Pancreas (tissue), 10 donors: ENCODE measurements around the gene PTOV1. TPM values are rescaled to one million over a fixed set of nuclear protein-coding genes. Genes with fewer than 3 reads are reported as not detected.

ENCODE experiments used
- ATAC-seq, 4 donors: fragments of 200-7000 bp; cut with Tn5 transposase; one replicate each; pipeline versions ENCODE4 v1.8.0 to v1.9.1; 2020; ENCODE audit warnings: mild to moderate bottlenecking in 4 of 4, moderate library complexity in 4 of 4
- DNase-seq, 6 donors: peaks; one replicate each; pipeline ENCODE4 v3.0.0-alpha.2; 2020
- FAIRE-seq: peaks from 2 replicates; lab custom pipeline; 2012; peaks lifted over from hg19 to GRCh38; lab: Jason Lieb, UNC
- H3K27ac ChIP-seq, 4 donors: fragments of 200-600 bp; sonication (generic); 1 replicate in 3 of 4; 2 replicates in 1 of 4; pipeline versions ENCODE4 v1.5.0 to v1.8.0; 2020
- H3K27me3 ChIP-seq, 4 donors: fragments of 200-600 bp; one replicate each; pipeline ENCODE4 v1.8.0; 2021
- H3K36me3 ChIP-seq, 3 donors: fragments of 200-600 bp; sonication (generic) in 1 of 3; one replicate each; pipeline versions ENCODE4 v1.5.0 to v1.8.0; 2020 to 2021
- H3K4me1 ChIP-seq, 3 donors: fragments of 200-600 bp; one replicate each; pipeline ENCODE4 v1.8.0; 2021
- H3K4me3 ChIP-seq, 4 donors: fragments of 200-600 bp; sonication (generic) in 2 of 4; one replicate each; pipeline versions ENCODE4 v1.5.0 to v1.8.0; 2020 to 2021
- H3K9me3 ChIP-seq, 4 donors: fragments of 200-600 bp; one replicate each; pipeline ENCODE4 v1.8.0; 2021
- WGBS, 2 donors: extraction: QIAGEN DNeasy Blood & Tissue Kit; methylation state at CpG; one replicate each; pipeline ENCODE4 v1.1.7; 2013; 5-methylcytosine and 5-hydroxymethylcytosine counted together
- intact Hi-C, 3 donors: fragments of 100-400 bp; cut with DNase I; formaldehyde crosslinking; loops; one replicate each; pipeline versions ENCODE4 v1.11.1 to v1.14.2; 2022
- polyA plus RNA-seq, 2 donors: library from polyadenylated mRNA; stranded (reverse); fragments of 200-250 nt; gene quantifications; one replicate each; pipeline ENCODE4 v1.2.3, GENCODE V29; 2013
- total RNA-seq, 6 donors: library from RNA; stranded (reverse); fragmentation: NEBNext Ultra II Directional in 4 of 6; extraction: Animal tissue kit (Norgen Biotek cat#: 25700) in 4 of 6; gene quantifications; one replicate each; pipeline versions ENCODE4 v1.2.1 to v1.2.4, GENCODE V29; 2021 to 2023
- TF ChIP-seq, protein P1 (sequence below), 4 donors: fragments of 200-600 bp; sonication (generic) in 3 of 4; IDR thresholded peaks; one replicate each; pipeline versions ENCODE4 v1.5.0 to v1.8.0; 2021; ENCODE audit warnings: antibody characterized with exemption in 4 of 4
- donor health status: healthy with polysubstance abuse.
- donor health status: DM: no; HTN: no; CAD: no; lungs with moderate emphysema.
- donor health status: DM: no; HTN: no; CAD: no.
- donor health status: control.
- donor health status: control.
- donor health status: Bipolar disorder and iron deficiency.
- donor health status: DM: yes; HTN: yes; CAD: no.
- donor health status: DM: no; HTN: no; CAD: no.
- donor health status: DM: no; HTN: no; CAD: no.
- donor health status: DM: yes; HTN: yes; CAD: no.

Gene PTOV1
- total and polyA plus RNA-seq, 8 donors = 48.8 to 191 (median 76.0) TPM

DNA sequence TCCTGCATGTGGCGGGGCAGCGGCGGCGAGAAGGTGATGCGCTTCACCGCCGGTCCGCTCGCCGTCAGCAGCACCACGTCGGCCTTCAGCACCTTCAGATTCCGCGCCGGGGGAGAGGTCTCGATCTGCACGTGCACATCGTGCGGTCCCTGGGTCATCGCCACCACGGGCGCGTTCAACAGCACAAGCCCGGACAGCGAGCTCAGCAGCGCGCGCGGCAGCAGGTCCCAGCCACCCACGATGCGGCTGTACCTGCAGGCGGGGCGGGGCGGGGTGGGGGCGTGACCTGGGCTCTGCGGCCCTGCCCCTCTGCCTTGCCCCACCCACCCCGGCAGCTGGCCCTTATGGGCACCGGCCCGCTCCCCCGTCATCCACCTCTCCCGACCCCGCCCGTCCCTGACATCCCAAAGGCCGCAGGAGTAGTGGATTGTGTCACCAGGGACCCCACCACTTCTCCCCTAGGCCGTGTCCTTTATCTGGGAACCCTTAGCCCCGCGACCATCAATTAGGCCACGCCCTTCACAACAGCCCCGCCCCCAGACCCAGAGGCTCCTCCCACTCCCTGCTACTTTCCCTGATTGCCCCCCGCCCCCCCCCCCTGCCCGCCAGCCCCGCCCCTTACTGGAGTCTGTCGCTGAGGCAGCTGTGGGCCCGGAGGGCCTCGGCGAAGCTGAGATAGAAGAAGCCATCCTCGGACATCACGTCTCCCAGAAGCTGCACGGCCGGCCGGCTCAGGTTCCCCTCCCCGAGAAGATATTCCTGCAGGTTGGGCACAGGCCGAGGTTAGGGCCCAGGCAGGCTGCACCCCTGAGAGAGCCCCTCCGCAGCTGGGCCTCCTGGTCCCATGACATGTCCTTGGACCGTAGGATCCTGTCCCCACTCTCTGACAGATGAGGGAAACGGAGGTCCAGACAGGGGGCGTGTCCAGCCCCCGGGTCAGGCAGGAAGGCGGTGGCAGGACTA, 39.7 kb downstream of the PTOV1 start:
- FAIRE-seq = no peak
- intact Hi-C loops = no loop called here
- no peaks in the 10 kb centered on the region for H3K9me3 ChIP-seq
- no peaks in the 10 kb centered on the region for H3K4me1 ChIP-seq
- H3K4me3 ChIP-seq = peak overlapping the region in 3 of 4 donors; percentile 18 to 26 (median 19)
- no peak overlapping the region for H3K27ac ChIP-seq
- peak; percentile 72 to 87 (median 74) for ATAC-seq
- peak in 5 of 6 donors; percentile 50 to 83 (median 69) for DNase-seq
- 16 to 18% methylated on average over 65 to 69 of the region's 69 CpGs for WGBS, 2 donors
- H3K36me3 ChIP-seq = no peaks in the 10 kb centered on the region
- TF ChIP-seq, protein P1, sequence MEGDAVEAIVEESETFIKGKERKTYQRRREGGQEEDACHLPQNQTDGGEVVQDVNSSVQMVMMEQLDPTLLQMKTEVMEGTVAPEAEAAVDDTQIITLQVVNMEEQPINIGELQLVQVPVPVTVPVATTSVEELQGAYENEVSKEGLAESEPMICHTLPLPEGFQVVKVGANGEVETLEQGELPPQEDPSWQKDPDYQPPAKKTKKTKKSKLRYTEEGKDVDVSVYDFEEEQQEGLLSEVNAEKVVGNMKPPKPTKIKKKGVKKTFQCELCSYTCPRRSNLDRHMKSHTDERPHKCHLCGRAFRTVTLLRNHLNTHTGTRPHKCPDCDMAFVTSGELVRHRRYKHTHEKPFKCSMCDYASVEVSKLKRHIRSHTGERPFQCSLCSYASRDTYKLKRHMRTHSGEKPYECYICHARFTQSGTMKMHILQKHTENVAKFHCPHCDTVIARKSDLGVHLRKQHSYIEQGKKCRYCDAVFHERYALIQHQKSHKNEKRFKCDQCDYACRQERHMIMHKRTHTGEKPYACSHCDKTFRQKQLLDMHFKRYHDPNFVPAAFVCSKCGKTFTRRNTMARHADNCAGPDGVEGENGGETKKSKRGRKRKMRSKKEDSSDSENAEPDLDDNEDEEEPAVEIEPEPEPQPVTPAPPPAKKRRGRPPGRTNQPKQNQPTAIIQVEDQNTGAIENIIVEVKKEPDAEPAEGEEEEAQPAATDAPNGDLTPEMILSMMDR (IDR thresholded peaks at IDR 0.05) = no peak
- H3K27me3 ChIP-seq = no peaks in the 10 kb centered on the region

DNA sequence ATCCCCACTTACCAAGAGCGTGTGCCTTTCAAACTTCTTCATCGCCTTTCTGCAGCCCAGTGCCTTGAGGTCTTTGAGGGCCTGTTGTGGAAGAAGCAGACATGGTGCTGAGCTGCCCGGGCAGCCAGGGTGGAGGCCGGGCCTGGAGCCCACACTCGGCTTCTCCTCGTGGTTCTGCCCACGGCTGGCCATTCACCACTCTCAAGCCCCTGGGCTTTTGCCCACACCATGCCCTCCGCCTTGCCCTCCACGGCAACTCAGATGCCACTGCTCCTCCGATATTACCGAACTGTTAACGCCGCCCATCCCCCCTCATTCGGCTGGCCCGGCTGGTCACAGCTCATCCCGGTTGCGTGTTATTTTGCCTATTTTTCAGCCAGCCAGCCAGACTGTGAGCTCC, 40.4 kb downstream of the PTOV1 start:
- TF ChIP-seq, protein P1 (IDR thresholded peaks at IDR 0.05) = no peak
- WGBS, 2 donors = 86 to 90% methylated on average over 17 of the region's 17 CpGs
- intact Hi-C loops = no loop called here
- H3K9me3 ChIP-seq = no peaks in the 10 kb centered on the region
- H3K27ac ChIP-seq = no peak overlapping the region
- no peak for FAIRE-seq
- ATAC-seq = no peak
- no peaks in the 10 kb centered on the region for H3K36me3 ChIP-seq
- no peaks in the 10 kb centered on the region for H3K4me1 ChIP-seq
- no peak overlapping the region for H3K4me3 ChIP-seq
- no peaks in the 10 kb centered on the region for H3K27me3 ChIP-seq
- DNase-seq = no peak

DNA sequence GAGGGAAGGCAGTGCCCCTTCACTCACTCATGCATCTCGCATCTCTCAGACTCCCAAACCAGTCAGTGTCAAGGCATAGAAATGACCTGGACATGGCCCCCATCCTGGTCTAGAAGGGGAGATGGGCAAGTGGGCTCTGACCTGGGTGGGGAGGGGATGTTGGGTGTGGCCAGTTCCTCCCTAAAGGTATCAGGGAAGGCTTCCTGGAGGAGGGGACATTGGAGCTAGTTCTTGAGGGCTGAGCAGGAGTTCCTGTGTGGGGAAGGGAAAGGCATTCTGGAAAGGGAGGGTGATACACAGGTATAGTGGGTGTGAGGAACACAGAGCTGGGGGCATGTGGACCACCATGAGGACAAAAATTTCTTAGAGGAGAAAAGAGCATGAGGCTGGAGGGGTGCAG, 41.8 kb downstream of the PTOV1 start:
- intact Hi-C loops = no loop called here
- H3K27ac ChIP-seq = no peak overlapping the region
- ATAC-seq (no peak), DNase-seq (no peak), FAIRE-seq (no peak)
- H3K4me3 ChIP-seq = no peak overlapping the region
- TF ChIP-seq, protein P1 (IDR thresholded peaks at IDR 0.05) = no peak
- 91 to 92% methylated on average over 1 of the region's 1 CpG for WGBS, 2 donors
- no peaks in the 10 kb centered on the region for H3K9me3 ChIP-seq
- H3K4me1 ChIP-seq = no peaks in the 10 kb centered on the region
- no peaks in the 10 kb centered on the region for H3K36me3 ChIP-seq
- no peaks in the 10 kb centered on the region for H3K27me3 ChIP-seq

DNA sequence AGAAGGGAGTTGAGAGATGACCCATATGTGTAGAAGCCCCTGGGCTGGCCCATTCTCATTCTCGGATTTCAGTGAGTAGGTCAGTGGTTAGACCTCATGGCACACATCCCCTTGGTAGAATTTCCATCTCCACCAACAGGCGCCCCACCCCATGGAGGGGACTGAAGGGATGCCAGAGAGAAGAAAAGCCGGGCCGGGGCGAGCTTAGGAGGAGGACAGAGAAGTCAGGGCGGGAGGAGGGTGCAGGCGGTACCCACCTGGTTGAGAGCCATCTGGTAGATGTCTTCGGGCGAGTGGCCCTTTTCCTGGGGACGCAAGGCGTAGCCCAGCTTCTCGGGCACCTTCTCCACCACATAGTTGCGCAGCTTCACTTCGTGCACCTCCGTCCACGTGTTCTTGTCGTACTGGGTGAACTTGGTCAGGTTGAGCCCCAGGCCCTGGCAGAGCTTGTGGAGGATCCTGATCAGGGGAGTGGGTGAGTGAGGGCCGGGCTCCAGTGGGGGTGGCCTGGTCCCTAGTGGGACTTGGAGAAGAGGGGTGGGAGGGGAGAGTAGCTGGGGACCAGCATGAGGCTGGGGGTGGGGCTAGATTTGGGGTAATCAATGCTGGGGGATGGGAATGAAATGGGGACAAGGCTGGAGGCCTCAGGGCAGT, 43.2 kb downstream of the PTOV1 start:
- Histone ChIP-seq H3K9me3 (no peaks in the 10 kb centered on the region), H3K4me1 (no peaks in the 10 kb centered on the region), H3K4me3 (no peak overlapping the region), H3K36me3 (no peaks in the 10 kb centered on the region), H3K27me3 (no peaks in the 10 kb centered on the region), H3K27ac (no peak overlapping the region)
- FAIRE-seq = no peak
- WGBS, 2 donors = 89 to 91% methylated on average over 18 of the region's 18 CpGs
- DNase-seq = no peak
- no peak for ATAC-seq
- TF ChIP-seq, protein P1 (IDR thresholded peaks at IDR 0.05) = no peak
- intact Hi-C loops = no loop called here
